Stimulated activated naive CD4-positive, alpha-beta T cell treated with Interleukin-2 at 50 U/mL for 16 hours (primary cell): ENCODE data around the gene MXI1.
A peak's percentile ranks its signal among the peaks of the same experiment; 100 is the strongest.

Source experiments
- DNase-seq: peaks from one replicate; lab custom pipeline; 2025; lab: John Stamatoyannopoulos, UW

Gene MXI1

DNA sequence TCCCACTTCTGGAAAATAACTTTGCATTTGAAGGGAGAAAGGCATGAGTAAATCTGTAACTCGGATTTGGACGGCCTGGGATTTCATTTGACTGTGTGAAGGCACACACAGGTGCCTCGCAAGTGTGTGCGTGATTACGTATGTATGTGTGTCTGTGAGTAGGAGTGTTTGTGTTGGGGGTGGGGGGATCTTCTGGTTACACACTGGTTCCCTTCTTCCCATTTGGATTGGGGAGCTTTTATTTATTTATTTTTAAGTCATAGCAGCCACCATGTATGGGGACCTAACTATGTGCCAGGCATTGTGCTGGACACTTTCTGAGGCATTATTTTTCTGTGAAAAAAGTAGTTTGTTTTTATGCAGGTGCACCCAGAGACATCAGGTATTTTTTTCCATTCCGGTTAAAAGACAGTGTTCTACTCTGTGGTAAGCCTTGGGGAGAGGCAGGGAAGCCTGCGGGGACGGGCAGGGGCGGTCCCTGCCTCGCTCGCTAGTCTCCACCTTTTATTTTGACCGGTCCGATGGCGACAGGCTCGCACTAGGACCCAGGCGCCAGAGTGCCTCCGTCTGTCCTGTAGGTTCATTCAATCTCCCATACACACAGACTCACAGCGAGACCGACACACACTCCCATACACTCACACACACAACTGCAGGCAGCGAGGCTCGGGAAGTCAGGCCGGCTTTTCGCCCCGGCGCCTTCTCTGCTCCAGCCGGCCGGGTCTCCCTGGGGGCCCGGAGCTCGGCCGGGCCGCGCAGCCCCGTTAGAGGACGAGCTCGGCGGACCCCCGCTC, at the start of gene MXI1:
MXI1 (plus strand) TSS at position 595 of the 794 bp plus-strand sequence. CDS start 204 bp downstream, outside the sequence.
- peak; percentile 18 for DNase-seq

DNA sequence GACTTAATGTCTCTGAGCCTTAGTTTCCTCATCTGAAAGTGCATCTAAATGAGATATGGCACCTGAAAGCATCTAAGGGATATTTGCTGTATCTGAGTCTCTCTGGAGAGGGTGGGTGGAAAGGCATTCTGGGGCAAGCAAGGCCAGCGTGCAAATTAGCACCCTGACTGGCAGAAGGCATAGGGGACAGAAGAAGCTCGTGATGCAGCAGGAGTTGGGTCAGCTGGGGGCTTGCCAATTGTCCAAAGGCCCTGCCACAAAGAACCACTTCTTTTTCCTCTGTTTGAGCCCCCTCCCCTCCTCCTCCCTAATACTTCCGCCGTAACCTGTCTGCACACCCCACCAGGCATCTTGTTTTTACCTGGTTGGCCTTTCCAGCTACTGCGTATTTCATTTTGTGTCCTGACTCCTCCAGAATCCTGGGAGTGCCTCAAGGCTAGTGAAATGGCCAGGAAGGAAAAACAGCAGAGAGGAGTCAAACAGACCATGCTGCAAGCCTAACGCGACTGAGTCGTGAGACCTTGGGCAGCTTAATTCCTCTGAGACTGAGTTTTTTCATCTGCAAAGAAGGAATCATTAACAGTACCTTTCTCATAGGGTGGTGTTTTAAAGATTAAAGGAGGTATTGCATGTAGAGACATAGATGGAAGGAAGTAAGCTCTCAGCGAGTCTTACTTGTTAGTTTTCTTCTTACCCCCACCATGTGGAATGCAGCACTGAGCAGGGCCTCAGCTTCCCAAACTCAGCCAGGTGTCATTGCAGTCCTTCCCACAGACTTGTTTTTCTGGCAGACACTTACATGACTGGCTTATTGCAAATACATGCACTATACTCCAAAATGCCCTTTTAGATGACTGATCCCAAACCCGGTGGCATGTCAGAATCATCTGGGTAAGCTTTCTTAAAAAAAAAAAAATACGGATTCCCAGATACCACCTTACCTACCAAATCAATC, 49.1 kb upstream of the MXI1 start:
- no peak for DNase-seq

DNA sequence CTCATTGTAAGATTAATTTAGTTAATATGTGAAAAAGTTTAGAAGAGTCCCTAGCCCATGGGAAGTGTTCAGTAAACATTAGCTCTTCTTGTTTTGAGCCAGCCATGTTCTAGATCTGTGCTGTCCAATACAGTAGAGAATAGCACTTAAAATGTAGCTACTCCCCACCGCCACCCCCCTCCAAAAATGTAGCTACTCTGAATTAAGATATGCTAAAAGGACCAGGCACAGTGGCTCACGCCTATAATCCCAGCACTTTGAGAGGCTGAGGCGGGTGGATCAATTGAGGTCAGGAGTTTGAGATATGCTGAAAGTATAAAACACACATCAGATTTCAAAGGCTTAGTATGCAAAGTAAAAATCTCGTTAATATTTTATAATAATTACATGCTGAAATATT, 47.3 kb upstream of the MXI1 start:
- no peak for DNase-seq

DNA sequence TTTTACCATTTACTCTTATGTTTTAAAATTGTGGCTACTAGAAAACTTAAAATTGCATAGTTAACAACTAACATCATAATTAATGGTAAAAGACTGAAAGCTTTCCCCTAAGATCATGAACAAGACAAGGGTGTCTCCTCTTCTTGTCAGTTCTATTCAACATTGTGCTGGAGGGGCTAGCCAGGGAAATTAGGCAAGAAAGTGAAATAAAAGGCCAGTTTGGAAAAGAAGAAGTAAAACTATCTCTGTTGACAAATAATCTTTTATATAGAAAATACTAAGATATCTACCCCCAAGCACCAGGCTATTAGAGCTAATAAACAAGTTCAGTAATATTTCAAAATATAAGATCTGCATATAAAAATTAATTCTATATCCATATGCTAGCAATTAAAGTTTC, 46.9 kb upstream of the MXI1 start:
- no peak for DNase-seq

DNA sequence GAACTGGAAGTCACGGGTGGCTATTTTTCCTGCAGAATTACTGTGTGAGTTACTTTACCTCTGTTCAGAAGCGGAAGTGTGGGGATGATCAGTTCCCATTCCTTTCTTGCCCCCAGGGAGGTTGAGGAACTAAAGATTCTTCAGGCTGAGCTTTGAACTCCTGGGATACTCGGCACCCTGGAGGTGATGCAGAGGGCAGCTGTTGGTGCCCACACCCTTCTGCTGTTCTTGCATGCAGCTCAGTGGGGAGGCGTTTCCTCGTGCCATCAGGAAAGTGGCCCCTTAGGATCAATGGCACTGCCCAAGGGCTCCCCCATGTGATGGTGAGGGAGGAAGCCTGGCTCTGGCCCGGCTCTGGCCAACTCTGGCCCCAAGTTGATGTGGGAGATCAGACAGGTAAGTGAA, 44.7 kb upstream of the MXI1 start:
- DNase-seq: no peak

DNA sequence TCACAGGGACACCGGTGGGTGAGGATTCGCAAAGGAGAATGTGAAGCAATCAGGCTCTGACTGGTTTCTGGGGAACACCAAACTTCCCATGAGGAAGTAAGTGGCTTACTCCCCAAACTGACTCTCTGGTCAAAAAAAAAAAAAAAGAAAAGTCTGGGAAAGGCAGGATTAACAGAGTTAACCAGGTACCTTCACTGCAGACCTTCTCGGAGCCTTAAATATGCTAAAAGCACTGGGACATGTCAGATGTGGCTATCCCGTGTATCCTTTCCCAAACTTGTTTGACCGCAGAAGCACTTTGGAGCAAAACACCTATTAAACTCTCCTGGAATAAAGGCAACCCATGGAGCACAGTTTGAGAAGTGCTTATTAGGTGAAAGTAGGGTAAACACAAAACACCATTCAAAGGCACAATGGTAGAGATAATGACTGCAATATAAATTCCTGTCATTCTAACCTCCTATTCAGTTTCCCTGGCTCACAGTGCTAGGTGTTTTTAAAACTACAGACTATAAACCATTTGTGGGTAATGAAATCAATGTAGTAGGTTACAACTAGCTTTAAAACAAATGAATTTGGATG, 44.1 kb upstream of the MXI1 start:
- DNase-seq: no peak

DNA sequence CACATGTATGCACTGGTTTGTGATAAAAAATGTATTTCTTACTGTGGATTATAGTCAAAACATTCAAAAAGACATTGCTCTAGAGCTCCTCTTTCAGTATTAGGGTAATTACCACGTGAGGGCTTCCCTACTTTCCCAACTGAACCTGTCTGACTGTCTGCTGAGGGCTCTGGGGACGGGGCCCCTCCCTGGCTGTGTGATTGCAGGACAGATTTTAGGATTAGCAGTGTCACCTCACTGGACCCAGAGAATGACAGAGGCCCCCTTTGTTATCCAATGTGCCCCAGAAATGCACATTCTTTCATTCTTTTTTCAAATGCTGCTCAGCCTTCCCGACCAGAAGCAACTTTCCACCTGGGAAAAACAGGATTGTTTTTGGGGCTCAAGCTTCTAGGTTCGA, 43.6 kb upstream of the MXI1 start:
- DNase-seq: no peak

DNA sequence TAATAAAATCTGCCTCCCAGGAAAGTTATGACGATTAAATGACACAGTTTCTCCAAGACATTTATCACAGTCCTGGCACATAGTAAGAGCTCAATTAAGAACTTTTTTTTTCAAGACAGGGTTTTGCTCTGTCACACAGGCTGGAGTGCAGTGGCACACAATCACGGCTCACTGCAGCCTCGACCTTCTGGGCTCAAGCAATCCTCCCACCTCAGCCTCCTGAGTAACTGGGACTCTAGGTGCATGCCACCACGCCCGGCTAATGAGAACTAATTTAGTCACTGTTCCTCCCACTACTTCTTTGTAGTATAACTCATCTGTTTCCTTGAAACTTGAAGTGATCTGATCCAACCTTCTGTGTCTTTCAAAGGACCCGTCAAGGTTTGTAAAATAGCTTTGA, 42.2 kb upstream of the MXI1 start:
- peak; percentile 22 for DNase-seq

DNA sequence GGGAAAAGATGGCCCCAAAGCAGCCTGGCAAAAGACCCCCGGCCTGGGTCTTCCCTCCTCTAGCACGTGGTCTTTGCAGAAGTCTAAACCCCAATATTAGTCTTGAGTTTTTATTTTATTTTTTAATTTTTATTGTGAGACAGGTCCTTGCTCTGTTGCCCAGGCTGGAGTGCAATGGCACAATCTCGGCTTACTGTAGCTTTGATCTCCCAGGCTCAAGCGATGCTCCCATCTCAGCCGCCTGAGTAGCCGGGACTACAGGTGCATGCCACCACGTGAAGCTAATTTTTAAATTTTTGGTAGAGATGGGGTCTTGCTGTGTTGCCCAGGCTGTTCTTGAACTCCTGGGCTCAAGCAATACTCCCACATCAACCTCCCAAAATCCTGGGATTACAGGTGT, 40.3 kb upstream of the MXI1 start:
- DNase-seq: no peak

DNA sequence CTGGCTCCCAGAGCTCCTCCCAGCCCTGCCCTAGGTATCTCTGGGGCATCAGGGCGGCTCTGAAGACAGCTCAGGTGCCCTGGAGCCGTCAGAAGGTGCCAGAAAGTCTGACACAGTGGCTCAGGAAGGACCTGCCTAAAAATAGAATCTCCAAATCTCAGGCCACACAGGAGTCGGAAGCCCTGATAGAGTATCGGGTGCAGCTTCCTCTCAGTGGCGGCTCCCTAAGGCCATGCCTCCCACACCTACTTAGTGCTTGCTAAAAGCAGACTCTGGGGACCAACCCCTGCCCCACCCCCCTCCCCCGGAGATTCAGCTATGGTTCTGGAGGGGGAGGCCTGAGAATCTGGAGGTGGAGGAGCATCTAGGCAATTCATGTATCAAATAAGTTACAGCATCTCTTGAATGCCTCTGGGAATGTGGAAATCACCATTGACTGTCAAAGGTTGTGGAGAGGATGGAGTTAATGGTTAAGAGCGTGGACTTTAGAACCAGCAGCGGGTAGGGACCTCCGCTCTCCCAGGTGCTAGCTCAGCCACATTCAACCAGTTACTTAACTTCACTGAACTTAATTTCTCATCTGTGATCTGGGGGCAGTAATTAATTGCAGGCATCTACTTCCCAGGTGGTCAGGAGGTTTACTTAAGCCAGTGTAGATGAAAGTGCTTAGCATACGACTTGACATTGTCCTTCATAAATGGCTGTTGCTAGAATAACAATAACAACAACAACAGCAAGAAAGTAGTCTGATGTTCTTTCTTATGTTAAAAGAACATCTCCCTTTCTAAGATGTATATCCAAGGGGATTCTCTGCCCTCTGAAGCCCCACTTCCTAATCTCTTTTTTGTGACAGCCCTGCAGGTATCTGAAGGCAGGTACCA, 38.6 kb upstream of the MXI1 start:
- DNase-seq: no peak

DNA sequence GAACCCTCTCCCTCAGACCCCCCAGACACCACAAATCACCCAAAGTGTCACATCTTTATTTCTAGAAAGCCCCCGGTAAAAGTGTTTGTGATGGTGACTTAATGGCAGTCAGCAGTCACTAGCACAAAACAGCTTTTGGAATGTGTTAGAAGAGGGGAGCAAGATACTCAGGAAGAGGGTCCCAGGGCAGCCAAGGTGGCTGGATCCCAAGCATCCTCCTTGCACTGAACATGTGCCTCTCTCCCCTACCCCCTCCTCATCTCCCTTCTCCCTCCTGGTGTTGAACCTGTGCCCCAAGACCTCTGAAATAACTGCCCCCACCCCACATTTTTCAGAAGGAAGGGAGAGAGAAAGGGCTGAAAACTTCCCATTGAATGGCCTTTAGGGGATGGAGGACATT, 37.8 kb upstream of the MXI1 start:
- no peak for DNase-seq

DNA sequence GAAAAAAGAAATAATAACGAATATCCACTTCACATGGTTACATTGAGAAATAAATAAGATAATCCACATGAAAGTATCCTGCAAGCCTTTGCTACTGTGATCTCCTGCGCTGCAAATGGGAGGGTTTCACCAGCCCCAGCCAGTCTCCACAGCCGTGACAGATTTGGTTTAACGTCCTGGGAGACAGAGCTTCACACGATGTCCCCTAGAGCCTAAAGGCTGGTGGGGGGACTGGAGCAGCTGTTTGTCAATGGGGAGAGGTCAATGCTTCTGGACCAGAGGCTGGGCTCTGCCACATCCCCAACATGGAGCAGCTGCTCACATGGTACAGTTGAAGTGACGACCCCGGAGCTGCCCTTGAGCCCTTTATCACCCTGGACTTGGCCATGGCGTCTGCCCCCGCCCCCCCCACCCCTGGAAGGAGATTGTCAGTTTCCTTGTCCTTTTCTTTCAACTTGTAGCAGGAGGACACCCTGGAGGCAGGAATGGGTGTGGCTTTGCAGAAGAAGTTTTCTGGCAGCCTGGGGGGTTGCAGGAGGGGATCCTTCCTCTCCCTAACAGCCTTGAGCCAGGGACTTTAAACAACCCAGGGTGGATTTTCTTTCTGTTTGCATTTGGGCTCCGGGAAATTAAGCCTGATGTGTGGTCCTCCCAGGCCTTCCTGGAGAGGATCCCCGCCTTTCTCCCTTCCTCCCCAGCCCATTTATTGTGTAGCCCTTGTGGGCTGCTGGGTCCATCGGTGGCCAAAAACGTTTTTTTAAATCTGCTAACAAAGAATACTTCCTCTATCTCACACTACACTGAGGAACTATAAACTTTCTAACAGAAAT, 37.0 kb upstream of the MXI1 start:
- DNase-seq: no peak

DNA sequence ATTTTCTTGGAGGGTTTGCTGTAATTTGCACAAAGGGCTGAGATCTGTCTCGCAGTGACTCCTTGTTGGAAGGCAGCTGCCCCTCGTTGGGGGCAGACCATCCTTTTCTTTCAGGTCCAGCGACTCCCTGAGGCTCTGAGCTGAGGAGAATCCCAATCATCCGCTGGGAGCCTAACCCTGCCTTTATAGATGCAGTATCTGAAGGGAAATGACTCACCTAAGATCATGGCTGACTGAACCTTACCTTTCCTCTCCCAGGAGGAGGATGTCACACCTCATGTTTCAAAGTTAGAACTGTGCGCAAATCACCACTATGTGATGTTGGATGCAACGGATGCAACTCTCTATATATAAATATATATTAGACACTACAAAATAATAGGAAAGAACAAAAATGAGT, 36.4 kb upstream of the MXI1 start:
- no peak for DNase-seq

DNA sequence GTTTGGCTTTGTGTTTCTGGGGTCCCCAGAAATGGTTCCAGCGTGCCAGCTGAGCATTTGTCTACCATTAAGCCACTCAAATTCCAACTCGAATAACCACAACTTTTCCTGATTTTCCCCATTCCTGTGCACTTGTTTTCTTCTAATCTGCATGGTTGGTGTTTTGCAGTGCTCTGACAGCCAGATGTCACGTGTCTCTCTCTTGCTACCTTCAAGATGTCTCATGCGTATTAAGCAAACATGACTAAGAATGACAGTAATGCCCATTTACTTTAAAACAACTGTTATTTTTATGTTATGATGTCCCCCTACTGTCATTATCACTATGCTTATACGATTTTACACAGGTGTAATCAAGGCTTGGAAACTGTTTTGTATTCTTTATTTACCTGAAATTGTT, 35.2 kb upstream of the MXI1 start:
- DNase-seq: no peak

DNA sequence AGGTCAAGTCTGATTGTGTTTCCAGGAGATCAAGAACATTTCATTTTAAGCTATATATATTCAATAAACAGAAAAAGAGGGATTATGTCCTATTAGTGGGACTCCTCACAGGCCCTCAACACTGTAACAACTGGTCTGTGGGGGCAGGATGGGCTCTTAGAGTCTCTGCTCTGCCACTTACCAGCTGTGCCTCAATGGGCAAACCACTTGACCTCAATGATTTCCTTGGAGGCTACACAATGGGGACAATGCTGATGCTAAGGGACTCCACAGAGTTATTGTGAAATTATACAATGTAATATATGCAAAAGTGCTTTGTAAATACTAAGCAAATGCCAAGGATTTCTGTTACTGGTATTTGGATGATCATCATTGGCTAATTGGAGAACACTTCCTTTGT, 33.2 kb upstream of the MXI1 start:
- DNase-seq: no peak

DNA sequence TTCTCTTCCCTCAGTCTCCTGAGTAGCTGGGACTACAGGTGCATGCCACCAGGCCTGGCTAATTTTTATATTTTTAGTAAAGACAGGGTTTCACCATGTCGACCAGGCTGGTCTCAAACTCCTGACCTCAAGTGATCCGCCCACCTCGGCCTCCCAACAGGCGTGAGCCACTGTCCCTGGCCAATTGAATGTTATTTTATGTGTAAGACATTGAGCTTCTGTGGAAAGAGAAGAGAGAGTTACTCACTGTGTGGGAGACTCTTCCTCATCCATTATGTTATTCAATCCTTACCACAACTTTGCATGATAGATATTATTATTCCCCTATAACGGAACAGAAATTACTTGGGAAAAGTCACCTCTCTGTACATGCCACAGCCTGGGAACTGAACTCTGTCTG, 32.6 kb upstream of the MXI1 start:
- no peak for DNase-seq

DNA sequence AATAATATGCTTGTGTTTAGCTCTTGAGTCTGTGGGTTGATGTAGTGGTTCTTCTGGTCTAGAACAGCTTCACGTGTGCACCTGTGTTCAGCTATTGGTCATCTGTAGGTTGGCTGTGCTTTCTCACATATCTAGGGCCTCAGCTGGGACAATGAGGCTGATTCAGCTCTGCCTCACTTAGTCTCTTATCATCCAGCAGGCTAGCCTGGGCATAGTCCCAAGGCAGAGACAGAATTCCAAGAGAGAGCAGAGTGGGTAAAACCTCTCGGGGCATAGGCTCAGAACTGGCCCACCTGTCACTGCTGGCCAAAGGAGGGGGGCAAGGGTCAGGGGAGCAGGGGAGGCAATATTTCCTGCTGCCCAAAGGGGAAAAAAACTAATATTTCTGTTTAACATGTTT, 32.0 kb upstream of the MXI1 start:
- no peak for DNase-seq

DNA sequence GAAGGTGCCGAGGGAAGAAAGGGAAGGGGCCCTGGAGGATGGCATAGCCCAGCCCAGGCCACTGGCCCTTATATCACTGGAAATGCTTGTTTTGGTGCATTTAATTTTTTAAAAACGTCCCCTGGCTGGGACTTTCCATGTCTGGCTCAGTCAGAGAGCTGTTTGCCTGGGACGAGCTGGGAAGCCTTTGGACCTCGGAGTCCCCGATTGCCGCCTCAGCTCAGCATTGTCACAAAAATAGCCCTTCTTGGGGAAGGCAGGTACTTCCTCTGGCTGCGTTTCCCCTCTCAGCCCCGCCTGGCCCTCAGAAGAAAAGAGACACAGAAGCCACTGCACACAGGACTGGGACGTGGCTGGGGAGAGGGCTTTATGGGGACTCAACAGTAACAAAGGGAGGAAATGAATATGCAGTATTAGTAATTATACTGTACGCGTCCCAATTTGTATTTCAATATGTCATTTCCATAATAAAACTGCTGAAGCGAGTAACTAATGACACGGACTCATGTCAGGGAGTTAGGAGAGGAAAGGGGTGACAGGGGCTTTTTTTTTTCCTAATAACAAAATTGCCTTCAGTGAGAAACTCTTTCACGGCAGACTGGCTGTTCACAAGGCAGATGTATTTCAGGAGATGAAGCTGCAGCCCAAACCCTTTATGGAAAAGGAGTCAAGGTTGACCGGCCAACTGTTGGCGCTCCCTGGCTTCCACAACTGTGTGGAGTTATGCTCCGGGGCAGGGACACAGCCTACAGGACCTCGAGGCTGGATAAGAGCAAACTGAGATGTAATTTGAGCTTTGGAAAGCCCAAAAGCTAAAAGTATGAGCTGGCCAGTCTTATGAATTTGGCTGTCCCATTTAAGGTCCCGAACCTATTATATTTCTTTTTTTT, 31.0 kb upstream of the MXI1 start:
- no peak for DNase-seq

DNA sequence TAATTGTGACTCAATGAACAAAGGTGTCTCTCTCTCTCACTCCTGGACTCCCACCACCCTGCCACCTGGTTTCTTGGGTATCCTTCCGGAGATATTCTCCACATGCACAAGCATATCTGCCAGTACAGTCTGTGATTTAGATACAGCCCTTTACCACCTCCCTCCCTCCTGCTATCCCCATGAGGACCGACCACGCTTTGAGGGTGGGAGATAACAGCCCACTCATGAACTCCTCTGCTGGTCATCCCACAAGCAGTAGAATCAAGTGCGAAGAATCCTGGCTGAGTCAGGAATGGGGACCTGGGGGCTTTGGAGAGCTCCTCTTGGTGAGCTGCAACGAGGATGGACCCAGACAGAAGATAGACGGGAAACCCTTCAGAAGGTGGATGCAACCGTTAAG, 28.2 kb upstream of the MXI1 start:
- DNase-seq: no peak

DNA sequence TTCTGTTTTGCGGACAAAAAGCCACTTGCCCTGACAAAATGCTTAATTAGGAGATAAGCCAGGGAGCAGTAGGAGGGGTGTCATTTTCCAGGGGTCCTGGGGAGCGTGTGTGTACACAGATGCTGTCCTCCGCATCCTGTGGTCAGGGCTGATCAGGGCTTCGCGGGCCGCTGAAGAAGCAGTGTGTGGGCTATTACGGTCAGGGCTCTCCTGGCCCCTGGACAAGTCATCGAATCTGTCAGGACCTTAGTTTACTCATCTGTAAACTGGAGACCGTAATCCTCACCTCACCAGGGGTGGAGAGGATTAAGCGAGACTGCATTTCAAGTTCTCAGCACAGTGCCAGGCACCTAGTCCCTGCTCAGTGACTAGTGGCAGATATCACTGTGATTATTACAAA, 26.0 kb upstream of the MXI1 start:
- DNase-seq: no peak
